ENCODE measurements around the gene TRIM43.
"Not testable (repeated sequence)": the region's sequence is repeated elsewhere in the genome, so short reads cannot be mapped to it uniquely, and the experiment has no call there.

TRIM43 gene

DNA sequence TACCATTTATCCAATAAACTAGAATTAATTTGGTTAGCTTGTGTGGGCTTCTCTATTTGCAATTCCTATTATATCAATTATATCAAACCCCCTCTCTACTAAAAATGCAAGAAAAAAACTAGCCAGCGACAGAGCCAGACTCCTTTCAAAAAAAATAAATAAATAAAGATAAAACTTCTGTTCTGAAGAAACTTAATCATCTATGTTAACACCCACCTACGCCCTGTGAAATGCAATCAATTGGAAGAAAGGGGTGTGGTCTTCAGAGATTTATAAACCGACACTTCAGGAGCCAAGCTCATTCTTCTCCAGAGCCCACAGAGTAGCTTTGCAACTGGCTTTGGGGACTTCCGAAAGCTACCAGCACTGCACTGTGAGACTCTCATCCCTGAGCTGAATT, at the start of gene TRIM43:
Gene TRIM43, plus strand, starts transcription at position 301 of the 400 bp plus-strand sequence. CDS start 2,023 bp downstream, outside the sequence.
- DNase-seq = not testable (repeated sequence)

DNA sequence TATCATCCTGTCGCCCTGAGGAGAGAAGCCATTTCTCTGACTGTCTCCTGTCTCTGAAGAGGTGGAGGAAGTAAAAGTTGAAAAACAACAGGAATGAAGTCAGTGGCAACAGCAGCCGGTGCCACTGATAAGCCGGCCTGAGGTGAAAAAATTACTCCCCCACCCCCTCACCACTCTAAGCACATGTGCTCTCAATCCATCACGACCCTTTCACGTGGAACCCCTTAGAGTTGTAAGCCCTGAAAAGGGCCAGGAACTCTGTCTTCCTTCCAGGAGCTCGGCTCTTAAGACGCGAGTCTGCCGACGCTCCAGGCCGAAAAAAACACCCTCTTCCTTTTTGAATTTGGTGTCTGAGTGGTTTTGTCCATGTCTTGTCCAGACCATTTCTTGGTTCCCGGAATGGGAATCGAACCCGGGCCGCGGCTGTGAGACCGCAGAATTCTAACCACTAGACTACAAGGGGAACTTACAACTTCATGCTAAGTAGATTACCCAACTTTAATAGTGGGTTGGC, 40.7 kb upstream of the TRIM43 start:
- DNase-seq = no peak

DNA sequence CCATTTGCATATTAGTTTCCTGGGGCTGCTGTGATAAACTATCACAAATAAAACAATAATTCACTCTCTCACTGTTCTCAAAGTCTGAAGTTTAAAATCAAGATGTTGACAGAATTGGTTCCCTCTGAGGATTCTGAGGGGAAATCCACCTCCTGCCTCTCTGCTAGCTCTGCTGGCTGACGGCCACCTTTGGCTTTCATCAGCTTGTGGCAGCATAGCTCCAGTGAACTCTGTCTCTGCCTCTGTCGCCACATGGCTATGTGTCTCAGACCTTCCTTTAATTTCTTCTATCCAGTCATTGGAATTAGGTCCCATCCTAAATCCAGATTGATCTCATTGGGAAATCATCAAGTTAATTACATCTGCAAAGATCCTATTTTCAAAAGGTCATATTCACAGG, 38.9 kb upstream of the TRIM43 start:
- DNase-seq = no peak

DNA sequence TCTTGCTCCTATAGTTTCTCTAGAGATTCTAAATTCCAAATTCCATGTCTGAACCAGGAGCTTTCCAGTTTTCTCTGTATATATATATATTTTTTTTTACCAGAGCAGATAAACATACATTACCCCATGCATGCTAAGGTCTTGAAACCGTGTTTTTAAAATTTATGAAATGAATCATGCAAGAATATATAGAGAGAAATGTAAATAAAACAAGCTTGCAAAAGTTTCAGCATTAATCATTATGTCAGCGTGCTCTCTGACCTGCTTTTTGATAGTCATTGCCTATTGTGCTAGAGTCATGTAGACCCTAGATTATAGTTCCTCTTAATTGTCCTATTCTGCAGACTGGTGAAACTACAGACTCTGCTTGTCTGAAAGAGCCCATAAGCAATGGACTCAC, 22.6 kb upstream of the TRIM43 start:
- DNase-seq = no peak

DNA sequence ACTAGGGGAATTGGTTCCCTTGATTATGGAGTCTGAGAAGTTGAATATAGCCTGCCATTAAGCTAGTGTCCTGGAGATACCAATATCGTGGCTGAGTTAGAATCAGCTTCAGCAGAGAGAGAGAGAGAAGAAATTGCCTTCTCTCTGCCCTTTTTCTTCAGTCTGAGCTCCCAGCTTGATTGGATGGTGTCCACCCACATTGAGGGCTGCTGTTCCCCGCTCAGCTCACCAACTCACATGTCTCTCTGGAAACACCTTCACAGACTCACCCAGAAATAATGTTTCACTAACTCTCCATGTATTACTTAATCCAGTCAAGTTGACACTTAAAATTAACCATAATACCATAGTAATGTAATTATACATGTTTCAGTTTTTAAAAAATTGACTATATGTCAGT, 17.9 kb upstream of the TRIM43 start:
- no peak for DNase-seq

DNA sequence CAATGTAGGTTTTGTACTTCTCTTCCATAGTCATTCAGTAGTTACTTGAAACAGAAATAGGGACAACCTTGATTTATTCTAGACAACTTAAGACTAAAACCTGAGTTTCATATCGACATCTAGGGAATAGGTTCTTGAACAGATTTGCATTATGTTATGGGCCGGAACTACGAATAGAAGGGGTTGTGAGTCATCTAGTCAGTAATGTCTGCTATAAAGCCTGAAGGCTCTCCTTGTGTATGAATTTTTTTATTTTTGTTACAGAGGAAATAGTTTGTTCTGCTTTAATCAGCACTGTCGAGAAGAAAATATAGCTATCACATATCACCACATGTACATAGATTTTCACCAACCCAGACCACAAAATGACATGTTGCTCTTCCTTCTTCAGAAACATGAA, 17.3 kb upstream of the TRIM43 start:
- no peak for DNase-seq

DNA sequence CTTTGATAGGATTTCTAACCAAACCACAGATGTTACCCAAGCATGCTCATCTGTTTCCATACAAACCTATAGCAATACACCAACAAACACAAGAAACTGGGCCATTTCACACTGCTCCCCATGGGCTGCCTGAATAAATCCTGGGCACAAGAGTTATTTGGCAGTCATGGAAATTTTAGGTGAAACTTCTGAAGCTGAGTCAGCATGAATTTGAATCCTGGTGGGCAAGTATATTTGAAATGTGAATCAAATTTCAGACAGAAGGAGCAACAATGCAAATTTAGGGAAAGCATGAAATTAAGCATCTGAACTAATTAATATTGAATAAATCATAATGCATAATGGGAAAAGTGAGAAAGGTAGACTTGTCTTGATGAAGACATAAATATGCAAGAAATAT, 15.9 kb upstream of the TRIM43 start:
- DNase-seq = no peak

DNA sequence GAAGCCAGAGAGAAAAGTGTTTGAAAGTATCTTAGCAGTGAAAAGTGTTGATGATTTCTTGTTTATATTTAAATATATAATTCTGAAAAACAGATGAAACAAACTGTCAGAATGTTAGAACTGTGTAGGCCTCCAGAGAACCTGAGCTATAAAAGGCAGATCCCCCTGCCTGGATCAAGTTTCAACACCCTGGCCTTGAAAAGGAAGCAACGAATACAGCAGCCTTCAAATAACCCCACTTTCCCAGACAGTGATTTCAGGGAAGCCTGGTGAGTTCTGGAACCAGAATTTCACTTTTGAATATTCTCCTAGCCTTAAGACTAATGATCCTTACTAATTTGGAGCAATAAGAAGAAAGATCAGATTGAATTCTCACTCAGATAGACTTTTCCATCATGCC, 13.3 kb upstream of the TRIM43 start:
- DNase-seq = no peak

DNA sequence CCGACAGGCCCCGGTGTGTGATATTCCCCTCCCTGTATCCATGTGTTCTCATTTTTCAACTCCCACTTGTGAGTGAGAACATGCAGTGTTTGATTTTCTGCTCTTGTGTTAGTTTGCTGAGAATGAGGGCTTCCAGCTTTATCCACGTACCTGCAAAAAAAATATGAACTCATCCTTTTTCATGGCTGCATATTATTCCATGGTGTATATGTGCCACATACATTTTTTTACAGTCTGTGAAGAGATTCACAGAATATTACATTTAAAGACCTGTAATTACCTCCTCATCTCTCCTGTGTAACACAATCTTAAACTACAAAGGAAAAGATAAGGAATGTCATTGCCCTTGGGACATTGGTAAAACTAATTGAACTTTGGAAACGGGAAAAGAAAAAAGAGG, 8.3 kb upstream of the TRIM43 start:
- DNase-seq = not testable (repeated sequence)

DNA sequence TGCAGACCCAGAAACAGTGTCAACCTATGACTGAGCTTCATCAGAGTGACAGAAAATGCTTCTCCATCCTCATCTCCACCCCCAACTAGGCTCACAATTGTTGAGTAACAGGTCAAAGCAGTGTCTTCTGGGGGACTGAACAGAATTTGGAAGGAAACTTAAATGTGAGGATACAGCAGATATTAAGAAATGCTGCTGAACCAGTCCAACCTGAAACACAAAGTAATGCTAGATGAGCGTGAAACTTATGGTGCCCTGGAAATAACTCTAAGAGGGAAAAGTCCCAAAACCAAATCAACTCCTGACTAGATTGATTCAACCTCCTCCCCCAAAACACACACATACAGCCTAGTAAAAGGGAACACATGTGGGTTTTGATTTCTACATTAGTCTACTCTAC, 7.5 kb upstream of the TRIM43 start:
- DNase-seq = not testable (repeated sequence)

DNA sequence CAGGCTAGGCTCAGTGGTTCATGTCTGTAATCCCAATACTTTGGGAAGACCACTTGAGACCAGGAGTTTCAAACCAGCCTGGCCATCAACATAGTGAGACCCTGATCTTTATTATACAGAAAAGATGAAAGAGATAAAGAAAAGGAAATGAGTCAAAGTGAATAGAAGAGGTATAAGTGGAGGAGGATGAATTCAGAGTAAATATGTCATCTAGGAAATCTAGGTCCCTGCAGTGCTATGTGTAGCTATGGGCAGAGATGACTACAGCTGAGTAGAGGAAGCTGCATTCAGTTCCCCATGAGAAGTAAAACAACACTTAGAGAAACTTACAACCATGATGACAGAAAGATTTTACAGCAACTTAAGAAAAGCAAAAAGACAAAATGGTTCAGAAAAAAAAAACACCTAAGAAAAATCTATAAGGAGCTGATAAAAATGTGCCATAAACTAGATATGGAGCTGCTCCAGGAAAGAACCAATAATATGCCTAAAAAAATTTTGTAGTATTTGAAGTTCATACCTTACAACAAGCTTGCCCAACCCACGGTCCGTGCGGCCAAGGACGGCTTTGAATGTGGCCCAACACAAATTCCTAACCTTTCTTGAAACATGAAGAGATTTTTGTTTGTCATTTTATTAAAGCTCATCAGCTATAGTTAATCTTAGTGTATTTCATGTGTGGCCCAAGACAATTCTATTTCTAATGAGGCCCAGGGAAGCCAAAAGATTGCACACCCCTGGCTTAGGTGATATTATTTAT, 1.8 kb upstream of the TRIM43 start:
- not testable (repeated sequence) for DNase-seq

DNA sequence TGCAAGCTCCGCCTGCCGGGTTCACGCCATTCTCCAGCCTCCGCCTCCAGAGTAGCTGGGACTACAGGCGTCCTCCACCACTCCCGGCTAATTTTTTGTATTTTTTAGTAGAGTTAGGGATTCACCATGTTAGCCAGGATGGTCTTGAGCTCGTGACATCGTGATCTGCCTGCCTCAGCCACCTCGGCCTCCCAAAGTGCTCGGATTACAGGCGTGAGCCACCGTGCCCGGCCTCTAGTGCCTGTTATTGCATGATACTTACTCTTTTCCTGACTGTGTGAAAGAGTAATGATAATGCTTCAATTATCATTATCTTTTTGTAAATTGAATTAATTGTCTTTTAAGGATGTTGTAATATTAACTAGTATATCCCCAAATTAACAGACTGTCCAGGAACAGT, 1.2 kb downstream of the TRIM43 start:
- not testable (repeated sequence) for DNase-seq

DNA sequence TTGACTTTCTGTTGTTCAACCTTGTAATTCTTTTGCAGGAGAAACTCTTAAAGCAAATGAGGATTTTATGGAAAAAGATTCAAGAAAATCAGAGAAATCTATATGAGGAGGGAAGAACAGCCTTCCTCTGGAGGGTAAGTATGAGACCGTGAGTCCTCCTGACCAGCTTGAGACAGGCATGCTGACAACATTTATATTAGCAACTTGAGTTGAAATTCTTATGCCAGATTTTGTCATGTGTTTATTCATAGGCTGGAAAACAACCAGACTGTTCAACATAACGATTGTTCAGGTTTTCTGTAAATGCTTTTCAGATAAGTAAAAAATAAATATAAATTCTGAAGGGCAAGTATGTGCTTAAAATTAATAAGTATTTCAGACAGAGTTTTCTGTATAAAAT, 3.2 kb downstream of the TRIM43 start:
- not testable (repeated sequence) for DNase-seq

DNA sequence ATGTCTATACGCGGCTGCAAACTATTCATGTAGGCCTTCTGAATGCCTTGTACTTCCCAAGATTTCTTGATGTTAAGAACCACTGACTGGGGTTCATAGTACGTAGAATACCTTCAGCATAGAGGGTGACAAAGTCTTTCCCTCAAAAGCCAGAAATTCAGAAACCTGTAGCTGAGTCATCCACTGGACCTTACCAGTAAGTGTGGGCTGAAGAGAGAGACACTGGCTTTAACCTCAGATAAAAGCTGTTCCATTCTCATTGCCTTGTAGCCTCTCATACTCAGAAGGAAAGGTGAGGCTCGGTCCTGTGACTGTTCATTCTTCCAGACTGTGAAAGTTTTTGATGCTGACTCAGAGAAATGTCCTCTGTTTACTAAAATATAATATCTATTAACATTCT, 9.5 kb downstream of the TRIM43 start:
- not testable (repeated sequence) for DNase-seq

DNA sequence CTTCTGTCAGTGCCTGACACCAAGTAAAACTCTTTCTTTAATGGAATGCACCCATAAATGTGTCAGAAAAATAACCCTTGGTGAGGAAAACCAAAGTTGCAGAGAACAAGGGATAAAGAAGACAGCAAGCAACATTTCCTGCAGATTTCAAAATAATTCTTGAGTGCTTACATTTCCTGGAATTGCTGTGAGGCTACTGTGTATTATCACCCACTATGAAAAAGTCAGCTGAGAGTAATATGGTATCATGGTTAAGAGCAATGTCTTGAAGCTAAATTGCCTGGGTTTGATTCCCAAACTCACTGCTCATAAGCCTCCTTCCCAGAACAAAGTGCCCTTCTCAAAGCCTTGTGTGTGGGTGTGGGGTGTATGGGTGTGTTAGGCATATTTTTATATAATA, 10.3 kb downstream of the TRIM43 start:
- DNase-seq = not testable (repeated sequence)

DNA sequence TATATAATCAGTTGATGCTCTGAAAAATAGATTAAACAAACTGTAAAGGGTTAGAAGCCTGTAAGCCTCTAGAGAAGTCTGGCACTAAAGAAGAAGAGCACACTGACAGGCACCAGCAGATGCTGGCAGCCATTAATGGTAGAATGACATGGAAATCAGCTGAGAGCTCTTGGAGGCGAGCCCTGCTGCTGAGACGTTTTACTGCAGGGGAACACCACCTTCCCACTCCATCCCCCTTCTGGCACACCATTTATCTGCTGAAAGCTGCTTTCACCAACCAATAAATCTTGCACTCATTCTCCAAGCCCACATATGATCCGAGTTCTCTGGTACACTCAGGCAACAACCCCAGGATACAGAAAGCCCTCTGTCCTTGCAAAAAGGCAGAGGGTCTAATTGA, 16.6 kb downstream of the TRIM43 start:
- DNase-seq = not testable (repeated sequence)

DNA sequence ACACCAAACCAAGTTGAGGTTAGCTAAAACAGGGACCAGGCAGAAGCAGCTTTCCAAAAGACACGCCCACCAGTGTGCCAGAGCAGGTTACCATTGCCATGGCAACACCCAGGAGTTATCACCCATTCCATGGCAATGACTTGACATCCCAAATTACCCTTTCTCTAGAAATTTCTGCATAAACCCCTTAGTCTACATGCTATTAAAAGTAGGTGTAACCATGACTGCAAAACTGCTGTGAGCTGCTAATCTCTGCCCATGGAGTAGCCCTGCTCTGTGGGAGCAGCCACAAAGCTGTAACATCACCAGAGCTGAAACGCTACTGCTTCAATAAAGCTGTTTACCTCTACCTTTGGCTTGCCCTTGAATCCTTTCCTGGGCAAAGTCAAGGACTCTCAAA, 18.0 kb downstream of the TRIM43 start:
- DNase-seq = not testable (repeated sequence)

DNA sequence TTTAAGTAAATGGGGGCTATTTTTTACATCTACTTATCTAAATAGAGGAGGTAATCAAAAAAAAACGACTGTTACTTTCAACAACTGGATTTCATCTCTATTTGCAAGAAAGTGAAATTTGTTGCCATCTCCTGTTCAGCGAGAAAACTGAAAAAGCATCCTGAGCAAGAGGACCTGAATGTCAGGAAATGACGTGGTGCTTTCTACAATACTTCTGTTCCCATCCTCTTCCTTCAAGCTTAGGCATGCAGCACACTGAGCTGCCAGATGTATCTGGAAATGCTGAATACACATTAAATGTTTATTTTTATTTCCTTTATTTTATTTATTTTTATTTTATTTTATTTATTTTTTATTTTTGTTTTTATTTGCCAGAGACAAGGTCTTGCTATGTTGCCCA, 21.2 kb downstream of the TRIM43 start:
- not testable (repeated sequence) for DNase-seq

DNA sequence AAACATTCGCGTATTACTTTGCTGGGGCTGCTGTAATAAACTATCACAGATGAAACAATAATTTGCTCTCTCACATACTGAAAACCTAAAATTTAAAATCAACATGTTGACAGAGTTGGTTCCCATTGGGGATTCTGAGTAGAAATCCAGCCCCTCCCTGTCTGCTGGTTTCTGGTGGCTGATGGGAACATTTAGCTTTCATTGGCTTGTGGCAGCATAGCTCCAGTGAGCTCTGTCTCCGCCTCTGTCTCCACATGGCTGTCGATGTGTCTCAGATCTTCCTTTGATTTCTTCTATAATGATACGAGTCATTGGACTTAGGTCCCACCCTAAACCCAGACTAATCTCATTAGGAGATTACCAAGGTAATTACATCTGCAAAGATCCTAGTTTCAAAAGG, 30.9 kb downstream of the TRIM43 start:
- DNase-seq = not testable (repeated sequence)

DNA sequence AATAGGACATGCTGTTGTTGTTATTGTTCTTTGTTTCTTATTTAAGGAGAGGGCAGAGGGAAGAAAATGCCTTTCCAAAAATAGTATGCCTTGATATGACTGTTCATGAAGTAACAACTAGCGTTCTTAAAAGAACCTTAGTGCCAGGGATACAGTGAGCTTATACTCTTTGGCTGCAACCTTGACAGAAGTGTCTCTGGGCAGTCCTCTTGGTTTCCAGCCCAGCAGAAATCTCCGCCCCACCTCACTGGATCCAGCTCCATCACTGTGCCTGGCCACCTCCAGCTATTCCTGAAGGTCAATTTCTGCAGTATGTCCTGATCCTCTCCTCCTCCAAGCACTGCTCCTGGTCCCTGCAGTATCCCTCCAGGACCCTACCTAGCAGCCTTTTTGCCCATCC, 39.2 kb downstream of the TRIM43 start:
- not testable (repeated sequence) for DNase-seq

DNA sequence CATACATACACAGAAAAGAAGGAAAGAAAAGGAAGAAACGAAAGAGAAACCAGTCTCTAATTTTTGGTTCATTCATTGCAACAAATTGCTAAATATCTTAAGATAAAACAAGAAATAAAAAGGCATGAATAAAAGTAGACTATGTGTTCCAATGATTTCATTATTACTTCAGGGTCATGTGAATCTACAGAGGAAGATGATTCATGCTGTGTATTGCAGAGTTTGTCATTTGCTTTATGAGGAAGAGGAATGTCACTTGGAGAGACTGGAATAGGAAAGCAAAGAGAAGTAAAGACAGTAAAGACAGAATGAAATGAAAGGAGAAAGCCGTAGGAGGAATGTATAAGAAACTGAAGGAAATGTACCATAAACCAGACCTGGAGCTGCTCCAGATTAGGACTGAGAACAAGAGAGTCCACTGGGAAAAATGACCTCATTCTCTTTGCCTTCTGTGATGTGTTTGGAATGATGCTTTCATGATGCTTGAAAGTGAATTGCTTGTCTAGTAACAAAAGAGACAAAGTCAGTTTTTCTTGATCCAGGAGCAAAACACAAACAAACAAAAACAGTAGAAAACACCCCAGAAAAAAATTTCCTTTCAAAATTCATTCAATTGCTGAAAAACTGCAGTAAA, 41.9 kb downstream of the TRIM43 start:
- not testable (repeated sequence) for DNase-seq

DNA sequence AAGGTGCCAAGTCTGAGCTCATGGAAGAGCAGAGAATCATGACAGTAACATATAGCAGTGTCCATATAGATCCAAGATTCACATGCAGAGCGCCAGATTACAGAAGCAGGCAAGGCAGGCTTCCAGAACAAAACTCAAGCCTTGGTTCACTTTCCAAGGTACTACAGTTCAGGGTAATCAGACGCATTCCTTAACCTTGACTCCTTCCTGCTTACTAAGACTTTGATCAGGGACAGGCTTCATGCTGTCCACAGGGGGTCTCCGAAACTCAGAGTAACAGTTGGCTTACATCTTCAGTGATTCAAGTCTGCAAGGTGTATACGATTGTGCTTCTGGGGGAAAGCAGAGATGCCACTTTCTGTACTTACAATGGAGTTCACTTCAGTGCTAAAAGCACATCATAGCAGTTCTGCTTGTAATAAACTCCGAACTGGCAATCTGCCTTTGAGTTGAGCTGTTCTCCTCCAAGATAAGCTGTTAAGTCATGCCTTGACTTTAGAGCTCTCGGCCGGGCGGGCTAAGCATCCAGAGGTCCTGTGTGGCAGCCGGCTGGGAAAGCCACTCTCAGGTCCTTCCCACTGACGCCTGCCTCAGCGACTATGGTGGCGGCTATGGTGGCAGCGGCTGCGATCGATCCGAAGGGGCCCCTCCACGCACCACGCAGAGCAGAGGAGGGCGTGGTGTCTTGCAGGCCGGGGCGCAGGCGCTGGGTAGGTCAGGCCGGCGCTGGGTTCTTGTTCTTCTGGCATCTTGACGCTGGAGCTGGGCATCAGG, 48.9 kb downstream of the TRIM43 start:
- DNase-seq = not testable (repeated sequence)

DNA sequence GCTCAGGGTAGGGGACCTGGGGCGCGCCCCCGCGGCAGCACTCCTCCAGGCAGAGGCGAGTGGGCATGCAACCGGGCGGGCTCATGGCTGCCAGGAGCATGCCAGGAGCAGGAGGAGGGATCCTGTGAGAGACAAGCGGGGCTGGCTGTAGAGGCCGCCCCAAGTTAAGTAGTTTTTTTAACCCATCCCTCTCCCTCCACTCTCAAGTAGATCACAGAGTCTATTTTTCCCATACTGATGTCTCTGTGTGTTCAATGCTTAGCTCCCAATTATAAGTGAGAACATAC, 49.4 kb downstream of the TRIM43 start:
- not testable (repeated sequence) for DNase-seq

DNA sequence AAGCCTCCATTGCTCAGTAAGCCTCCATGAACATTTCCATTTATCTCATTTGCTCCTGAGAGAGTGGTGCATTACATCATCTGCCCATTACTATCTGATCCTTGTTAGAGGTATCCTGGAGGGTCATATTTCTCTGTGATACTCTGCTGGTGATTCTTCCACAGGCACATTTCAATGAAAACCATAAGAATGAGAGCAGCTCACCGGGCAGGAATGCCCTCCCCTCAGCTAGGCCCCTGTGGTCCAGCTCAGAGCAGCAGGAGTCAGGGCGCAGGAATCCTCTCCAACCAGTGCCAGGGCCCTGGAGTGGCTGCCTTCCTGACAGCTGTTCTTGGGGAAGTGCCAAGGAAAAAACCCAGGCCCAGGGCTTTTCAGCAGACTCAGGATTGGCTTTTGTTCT, 50.0 kb downstream of the TRIM43 start:
- not testable (repeated sequence) for DNase-seq

Measured in cortex of kidney (tissue), 1 donor.